GM10248 (cell line): ENCODE measurements around the gene SMYD3.

Source experiments
- CTCF ChIA-PET: fragments of 300-600 bp; sonication (Branson Sonifier 250); formaldehyde crosslinking; extraction: SDS; loops from one replicate; lab custom pipeline; 2021; ENCODE audit warnings: antibody characterized with exemption; lab: Yijun Ruan, JAX
- POLR2A ChIA-PET: fragments of 350-650 bp; sonication (Branson Sonifier 250); formaldehyde crosslinking; extraction: SDS; loops from one replicate; lab custom pipeline; 2020; ENCODE audit warnings: antibody characterized with exemption; lab: Yijun Ruan, JAX
- DNase-seq: peaks from one replicate; pipeline ENCODE4 v3.0.0; 2012; ENCODE audit errors: extremely low spot score
- TF ChIP-seq, protein P1 (sequence below): IDR thresholded peaks from 2 replicates; pipeline ENCODE4 v1.5.1; 2012; ENCODE audit warnings: mild to moderate bottlenecking, low read depth; ENCODE audit errors: extremely low read depth, missing control alignments, control extremely low read depth

Gene SMYD3

DNA sequence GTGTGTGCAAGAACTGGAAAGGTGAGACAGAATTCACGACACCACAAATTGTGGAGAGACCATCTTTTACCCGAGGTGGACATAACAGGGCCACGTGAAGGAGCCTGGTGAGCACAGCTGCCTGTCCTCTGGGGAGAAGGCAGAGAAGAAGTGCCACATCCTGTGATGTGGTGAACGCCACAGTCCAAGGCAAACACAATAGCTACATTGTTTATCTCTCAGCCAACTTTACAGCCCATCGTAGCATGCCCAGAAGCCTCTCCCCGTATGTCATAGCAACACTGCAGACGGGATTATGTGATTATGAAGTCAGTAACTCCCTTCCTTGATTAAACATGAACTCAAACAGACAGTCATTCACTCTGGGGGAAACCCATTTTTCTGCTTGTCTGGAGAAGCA lies 612.2 kb downstream of the SMYD3 start:
- no peak for DNase-seq
- TF ChIP-seq, protein P1, sequence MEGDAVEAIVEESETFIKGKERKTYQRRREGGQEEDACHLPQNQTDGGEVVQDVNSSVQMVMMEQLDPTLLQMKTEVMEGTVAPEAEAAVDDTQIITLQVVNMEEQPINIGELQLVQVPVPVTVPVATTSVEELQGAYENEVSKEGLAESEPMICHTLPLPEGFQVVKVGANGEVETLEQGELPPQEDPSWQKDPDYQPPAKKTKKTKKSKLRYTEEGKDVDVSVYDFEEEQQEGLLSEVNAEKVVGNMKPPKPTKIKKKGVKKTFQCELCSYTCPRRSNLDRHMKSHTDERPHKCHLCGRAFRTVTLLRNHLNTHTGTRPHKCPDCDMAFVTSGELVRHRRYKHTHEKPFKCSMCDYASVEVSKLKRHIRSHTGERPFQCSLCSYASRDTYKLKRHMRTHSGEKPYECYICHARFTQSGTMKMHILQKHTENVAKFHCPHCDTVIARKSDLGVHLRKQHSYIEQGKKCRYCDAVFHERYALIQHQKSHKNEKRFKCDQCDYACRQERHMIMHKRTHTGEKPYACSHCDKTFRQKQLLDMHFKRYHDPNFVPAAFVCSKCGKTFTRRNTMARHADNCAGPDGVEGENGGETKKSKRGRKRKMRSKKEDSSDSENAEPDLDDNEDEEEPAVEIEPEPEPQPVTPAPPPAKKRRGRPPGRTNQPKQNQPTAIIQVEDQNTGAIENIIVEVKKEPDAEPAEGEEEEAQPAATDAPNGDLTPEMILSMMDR = no peak
- ChIA-PET CTCF (interaction anchor here (1.7 kb wide), 1 partner anchor 9 kb away, joined by 4 read pairs; no protein-coding TSS in a partner anchor), POLR2A (no interaction called here)

DNA sequence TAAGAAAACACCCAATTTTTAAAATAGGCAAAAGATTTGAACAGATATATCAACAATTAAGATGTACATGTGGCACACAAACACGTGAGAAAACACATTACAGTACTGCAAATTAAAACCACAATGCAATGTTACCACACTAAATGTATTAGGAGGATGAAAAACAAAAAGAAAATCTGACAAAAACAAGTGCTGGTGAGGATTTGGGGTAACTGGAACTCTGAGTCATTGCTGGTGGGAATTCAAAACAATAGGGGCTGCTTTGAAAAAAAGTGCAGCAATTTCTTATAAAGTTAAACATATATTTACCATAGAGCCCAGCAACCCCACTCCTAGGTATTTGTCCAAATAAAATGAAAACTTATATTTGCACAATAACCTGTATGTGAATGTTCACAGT lies 614.1 kb downstream of the SMYD3 start:
- ChIA-PET POLR2A (no interaction called here), CTCF (no interaction called here)
- DNase-seq = no peak
- TF ChIP-seq, protein P1 = no peak

DNA sequence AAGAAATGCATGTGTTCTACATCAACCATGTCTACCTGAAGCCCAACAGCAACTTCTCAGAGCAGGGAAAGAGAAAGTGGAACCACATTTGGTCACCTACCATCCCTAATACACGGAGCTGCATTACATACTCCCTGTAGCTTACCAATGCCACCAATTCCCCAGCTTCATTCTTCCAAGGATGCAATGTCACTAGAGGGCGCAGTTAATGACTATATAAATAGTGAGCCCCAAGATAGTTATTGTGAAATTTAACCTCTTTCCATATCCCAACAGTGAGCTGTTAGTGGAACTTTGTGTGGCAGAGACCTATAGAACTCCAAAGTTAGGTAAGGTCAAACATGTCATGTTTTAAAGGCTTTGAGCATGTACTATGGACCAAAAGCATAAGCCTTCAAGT lies 618.3 kb downstream of the SMYD3 start:
- DNase-seq = no peak
- TF ChIP-seq, protein P1 = peak; percentile 36
- POLR2A ChIA-PET = no interaction called here

DNA sequence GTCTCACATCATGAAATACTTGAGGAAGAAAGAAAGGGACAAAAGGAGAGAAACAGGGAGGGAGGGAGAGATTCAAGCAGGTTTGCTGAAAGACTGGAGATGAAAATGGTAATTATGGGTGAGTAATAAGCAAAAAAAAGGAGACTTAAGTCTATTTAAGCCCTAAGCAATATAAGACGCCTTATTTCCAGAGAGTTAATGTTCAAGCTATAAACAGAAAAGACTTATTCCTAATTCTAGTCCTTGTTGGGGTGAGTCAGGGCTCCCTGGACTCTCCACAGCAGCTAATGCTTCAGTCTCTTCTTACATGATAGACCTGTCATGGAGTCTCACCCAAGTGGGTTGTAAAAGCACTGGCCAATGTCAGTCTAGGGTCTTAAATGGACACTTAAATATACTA lies 619.2 kb downstream of the SMYD3 start:
- DNase-seq = no peak
- TF ChIP-seq, protein P1 = no peak
- ChIA-PET CTCF (interaction anchor here (0.9 to 3.5 kb wide), 11 partner anchors 9 to 118 kb away, joined by 3 to 35 read pairs (median 5); no protein-coding TSS in a partner anchor), POLR2A (no interaction called here)

More for the DNA sequence above, 618.3 kb downstream of the SMYD3 start:
- CTCF ChIA-PET = interaction anchor here (0.6 to 3.5 kb wide), 19 partner anchors 10 to 1183 kb away, joined by 3 to 35 read pairs (median 3); no protein-coding TSS in a partner anchor

DNA sequence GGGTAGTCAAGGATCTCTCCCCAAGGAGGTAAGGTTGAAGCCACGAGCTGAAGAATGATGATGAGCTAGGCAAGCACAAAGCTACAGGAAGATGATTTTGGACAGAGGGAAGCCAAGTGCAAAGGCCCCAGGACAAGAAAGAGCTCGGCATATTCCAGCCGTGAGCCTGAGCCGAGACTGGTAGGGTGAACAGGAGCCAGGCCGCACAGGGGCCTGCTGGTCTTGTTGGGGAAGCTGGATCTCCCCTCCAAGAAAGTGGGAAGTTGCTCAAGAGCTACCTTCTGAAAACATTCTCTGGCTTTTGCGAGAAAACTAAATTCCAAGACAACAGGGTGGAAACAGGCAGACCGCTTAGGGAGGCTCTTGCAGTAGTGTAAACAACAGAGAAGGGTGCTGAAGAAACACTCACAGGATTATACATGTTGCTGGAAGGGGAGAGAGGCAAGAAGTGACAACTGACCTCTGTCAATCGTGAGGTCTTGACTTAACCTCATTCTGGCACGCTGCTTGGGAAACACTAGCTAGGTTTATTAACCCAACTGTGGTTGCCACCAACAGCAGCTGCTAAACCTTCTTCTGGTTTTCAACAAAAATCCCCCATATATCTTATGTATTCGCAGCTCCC lies 625.2 kb downstream of the SMYD3 start:
- POLR2A ChIA-PET = no interaction called here
- no peak for DNase-seq
- TF ChIP-seq, protein P1 = no peak
- CTCF ChIA-PET = interaction anchor here (0.9 kb wide), 1 partner anchor 89 kb away, joined by 3 read pairs; no protein-coding TSS in a partner anchor

DNA sequence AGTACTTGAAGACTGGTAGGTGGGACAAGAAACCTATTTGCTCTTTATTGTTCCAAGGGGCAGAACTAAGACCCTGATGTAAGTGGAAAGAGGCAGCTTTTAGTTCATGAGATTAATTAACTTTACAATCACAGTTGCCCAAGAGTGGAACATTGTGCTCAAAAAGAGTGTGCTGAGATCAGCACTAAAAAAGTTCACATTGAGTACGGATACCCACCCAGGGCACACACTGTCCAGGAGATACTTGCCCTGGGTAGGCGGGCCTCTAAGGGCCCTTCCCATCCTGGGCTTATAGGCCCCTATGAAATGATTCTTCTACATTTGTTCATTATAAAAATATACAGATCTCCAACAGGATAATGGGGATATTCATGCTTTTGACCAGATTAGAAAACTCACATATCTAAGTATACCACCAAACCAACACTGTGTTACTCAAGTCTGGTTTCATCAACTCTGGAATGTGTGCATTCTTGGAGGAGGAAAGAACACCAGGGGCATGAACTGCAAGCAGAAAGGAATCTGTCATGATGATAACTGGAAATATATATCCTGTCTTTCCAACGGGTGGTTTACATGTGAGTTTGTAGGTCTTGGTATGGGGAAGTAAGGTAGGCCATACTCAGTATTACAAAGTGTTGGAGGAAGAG lies 626.2 kb downstream of the SMYD3 start:
- ChIA-PET POLR2A (no interaction called here), CTCF (no interaction called here)
- DNase-seq = no peak
- TF ChIP-seq, protein P1 = no peak
